ENCODE data around the gene SPEG.

The SPEG gene

DNA sequence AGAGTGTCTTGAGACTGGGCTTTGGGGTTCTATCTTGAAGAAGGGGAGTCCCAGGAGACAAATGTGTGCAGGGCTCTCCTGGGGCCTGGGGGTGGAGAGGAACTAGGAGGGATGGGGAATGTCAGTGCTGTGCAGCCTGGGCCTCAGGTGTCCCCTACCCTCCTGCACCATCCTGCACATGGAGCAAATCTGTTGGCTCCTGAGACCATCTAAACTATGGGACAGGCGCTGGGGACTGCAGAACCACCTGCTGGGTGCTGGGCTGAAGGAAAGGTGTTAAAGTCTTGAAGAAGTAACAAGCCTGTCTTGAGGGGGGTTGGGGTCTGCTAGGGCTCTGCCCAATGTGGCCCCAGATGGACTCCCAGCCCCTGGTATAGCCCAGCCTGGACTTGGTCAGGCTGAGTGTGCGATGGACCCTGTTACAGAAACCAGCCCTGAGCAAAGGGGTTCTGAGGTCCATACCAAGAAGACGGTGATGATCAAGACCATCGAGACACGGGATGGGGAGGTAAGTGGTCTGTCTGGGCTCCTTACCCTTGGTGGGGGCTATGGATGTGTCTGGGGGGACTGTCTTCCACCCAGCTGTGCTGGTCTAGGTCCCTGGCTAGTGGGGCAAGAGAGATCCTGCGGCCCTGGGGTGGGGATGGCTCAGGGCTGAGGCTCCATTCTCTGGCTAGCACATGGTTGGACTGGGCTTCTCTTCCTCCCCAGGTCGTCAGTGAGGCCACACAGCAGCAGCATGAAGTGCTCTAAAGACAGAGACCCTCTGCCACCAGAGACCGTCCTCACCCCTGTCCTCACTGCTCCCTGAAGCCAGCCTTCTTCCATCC is 9.2 kb upstream of the SPEG start:
- no peak for DNase-seq

DNA sequence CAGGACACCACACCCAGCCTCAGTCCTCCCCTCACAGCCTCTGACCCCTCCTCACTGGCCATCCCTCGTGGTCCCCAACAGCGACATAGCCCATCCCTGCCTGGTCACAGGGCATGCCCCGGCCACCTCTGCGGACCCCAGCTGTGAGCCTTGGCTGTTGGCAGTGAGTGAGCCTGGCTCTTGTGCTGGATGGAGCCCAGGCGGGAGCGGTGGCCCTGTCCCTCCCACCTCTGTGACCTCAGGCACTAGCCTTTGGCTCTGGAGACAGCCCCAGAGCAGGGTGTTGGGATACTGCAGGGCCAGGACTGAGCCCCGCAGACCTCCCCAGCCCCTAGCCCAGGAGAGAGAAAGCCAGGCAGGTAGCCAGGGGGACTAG is 8.6 kb upstream of the SPEG start:
- no peak for DNase-seq

DNA sequence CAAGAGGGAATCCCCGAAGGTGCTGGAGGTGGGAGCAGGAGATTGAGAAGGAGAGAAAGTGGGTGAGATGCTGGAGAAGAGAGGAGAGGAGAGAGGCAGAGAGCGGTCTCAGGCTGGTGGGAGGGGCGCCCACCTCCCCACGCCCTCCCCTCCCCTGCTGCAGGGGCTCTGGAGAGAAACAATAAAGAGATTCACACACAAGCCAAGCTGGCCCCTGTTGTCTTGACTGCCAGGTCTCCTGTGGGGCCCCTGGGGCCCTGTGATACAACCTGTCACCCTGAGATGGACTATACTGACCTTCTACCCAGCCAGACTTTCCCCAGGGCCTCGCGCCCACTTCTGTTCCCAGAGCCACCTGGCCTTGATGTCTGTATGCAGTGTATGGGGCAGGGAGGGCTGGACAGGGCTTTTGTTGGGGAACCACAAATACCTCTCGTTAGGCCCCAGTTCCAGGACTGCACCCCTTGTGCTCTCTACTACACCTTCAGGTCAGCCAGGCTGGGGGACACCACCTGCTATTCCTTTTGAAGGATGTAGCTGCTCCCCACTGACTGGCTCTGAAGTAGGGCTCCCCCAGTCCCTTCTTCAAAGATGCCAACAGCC is 8.0 kb upstream of the SPEG start:
- no peak for DNase-seq

- no peak for DNase-seq
Measured at GRCh38 chr2:219428469-219428868, 6.2 kb upstream of the SPEG start.

DNA sequence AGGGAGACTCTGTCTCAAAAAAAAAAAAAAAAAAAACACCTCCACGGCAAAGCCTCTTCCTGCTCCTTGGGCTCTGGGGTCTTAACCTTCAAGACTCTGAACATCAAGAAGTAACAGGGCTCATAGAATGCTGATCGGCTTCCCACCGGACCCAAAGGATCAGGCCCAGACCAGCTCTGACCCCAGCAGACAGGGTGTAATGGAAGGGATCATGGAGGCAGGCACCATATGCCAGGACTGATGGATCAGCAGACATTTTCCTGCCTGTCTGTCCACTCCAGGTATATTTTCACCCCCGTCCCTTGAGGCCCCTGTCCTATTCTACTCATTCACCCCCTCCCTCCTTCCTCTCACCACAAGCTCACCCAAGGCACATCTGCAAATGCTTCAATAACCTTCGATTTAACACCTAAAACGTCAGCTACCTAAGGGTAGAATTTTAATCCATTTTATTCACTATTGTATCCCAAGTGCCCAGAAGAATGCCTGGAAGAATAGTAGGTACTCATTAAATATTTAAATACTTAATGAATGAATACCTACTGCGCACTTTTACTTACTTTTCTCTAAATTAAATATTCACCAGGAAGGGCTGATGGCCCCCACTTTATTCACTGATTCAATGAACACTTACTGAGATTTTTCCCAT is 4.6 kb upstream of the SPEG start:
- no peak for DNase-seq

DNA sequence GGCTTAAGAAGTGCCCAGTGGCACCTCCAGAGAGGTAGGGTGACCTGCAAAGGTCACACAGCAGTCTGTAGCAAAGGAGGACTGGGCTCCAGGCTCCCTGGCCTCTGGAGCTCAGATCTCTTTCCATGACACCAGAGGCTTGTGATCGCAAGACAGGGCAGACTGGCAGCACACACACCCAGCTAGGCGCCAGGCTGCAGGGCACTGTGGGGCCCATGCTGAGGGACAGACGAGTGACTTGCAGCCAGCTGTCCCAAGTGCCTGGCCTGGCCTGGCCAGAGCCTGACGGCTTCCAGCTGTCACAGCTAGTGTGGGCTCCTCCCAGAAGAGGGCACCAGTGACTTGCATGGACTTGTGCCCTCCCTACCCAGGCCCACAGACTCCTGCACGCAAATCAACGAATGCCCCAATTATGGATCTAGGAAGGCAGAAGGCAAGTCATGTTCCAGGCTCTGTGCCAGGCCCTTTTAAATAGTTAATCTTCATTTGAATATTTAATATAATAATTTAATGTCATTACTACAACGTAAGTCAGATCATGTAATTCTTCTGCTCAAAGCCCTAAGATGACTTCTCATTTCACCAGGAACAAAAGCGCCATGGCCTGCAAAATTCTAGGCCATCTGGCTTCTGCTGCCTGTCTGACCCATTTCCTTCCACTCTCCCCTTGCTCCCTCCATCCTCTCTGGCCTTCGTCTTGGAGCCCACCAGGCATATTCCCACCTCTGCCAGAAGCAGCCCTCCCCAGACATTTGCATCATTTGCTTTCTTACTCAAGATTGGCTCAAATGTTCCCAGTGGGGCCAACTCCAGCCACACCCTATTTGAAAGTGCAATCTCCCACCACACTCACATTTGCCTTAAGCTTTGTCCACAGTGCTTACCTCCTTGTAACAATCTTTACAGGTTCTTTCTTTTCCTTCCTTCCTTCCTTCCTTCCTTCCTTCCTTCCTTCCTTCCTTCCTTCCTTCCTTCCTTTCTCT is 3.7 kb upstream of the SPEG start:
- DNase-seq: no peak

- no peak for DNase-seq
Measured at GRCh38 chr2:219433666-219434467, 776 bp upstream of the SPEG start.

- no peak for DNase-seq
Measured at GRCh38 chr2:219434468-219434717, 250 bp upstream of the SPEG start.

- no peak for DNase-seq
Measured at GRCh38 chr2:219435701-219436100, 1.1 kb downstream of the SPEG start.

DNA sequence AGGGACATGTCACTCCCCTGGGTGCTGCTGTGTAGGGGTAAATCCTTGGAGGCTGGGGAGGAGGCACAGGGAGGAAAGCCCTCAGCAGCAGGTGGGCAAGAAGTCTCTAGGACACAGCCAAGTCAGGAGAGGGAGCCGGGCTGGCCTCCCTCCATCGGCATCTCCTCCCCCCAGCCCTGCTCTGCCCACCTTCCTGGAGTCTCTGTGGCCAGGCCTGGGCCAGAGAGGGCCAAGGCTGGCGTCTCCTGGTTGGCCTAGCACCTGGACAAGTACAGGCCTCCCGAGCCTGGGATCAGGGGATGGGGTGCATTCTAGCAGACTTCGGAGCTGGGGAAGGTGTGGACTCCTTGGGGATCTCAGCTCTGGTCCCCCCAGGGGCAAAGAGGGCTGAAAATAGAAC is 1.8 kb downstream of the SPEG start:
- no peak for DNase-seq

DNA sequence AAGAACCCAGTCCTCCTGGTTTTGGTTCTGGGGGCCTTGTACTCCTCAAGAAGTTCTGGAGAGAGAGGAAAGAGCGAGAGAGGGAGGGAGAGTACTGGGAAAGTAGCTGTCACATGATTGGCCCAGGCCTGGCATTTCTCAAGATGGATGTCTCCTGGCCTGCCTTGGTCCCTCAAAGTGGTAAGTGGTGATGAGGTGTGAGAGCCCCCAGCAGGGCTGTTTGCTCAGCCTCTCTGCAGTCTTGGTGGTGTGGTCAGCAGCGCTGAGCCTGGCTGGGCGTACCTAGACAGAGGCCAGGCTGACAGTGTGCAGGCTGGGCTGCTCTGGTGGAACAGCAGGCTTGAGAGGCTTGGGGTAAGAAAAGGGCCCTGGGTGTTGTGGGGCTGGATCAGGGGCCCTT is 2.5 kb downstream of the SPEG start:
- DNase-seq: no peak

GRCh38 chr2:219437690-219438206 is 3.1 kb downstream of the SPEG start:
- no peak for DNase-seq

DNA sequence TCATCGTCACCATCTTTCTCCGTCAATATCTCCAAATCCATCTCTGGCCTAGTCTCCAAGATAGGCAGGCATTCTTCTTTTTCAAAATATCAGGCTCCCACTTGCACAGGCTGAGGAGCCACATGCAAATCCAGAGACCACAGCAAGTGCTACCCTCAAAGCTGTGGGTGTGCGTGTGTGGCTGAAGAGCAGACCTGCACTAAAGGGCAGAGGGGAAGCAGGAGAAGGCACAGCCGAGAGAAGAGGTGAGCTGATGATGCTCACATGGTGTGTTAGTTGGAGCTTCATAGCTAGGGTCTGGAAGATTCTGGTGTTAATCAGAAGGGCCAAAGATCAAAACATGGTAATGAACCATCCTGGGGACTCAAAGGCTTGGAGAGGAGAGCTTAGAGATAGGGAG is 3.8 kb downstream of the SPEG start:
- no peak for DNase-seq

DNA sequence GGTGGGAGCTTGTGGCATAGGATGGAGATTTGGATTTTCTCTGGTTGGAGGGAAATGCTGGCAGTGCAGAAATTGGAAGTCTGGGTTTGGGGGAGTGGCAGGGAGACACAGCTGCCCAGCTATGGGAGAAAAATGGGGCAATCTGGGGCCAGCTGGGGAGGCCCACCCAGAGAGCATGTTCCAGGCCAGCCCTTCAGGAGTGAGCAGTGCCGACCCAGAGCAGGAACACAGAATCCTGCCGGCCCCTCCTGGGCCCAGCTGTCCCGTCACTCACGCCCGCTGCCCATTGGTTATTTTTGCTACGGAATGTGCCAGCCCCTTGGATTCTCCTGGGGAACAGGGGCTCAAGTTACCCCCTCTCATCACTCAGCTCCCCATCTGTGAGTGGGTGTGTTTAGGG is 4.9 kb downstream of the SPEG start:
- DNase-seq: no peak

- DNase-seq: no peak
Measured at GRCh38 chr2:219440388-219441256, 6.0 kb downstream of the SPEG start.

GRCh38 chr2:219441451-219442255 is 7.0 kb downstream of the SPEG start:
- DNase-seq: no peak

GRCh38 chr2:219442256-219443015 is 7.8 kb downstream of the SPEG start:
- no peak for DNase-seq

GRCh38 chr2:219443016-219443696 is 8.5 kb downstream of the SPEG start:
- DNase-seq: no peak

- DNase-seq: no peak
Measured at GRCh38 chr2:219443697-219444023, 9.0 kb downstream of the SPEG start.
